Spinal cord (tissue), 10 donors: ENCODE results near the gene RAB9A. TPM values are rescaled to one million over a fixed set of nuclear protein-coding genes. Genes with fewer than 3 reads are reported as not detected.

Experiments
- DNase-seq, 6 donors: peaks; one replicate each; pipeline versions ENCODE4 v3.0.0 to v3.0.0-alpha.2; 2013 to 2015; ENCODE audit warnings: low spot score in 6 of 6, low read depth in 4 of 6
- H3K27ac ChIP-seq: one replicate; pipeline ENCODE4 v1.5.1; 2013; ENCODE audit warnings: low read depth, low read length, control low read depth
- H3K27me3 ChIP-seq: one replicate; pipeline ENCODE4 v1.6.1; 2013; ENCODE audit warnings: low read length; ENCODE audit not compliant: control insufficient read depth, insufficient read depth
- H3K36me3 ChIP-seq: one replicate; pipeline ENCODE4 v1.6.1; 2013; ENCODE audit warnings: low read length; ENCODE audit not compliant: control insufficient read depth, insufficient read depth
- H3K4me1 ChIP-seq: one replicate; pipeline ENCODE4 v1.6.1; 2013; ENCODE audit warnings: low read length; ENCODE audit not compliant: control insufficient read depth, insufficient read depth
- H3K4me3 ChIP-seq: one replicate; pipeline ENCODE4 v1.5.1; 2013; ENCODE audit warnings: low read depth, low read length, control low read depth
- H3K9me3 ChIP-seq: one replicate; pipeline ENCODE4 v1.6.1; 2013; ENCODE audit warnings: low read length; ENCODE audit not compliant: control insufficient read depth, insufficient read depth
- WGBS: methylation state at CpG from one replicate; pipeline ENCODE4 v1.1.5; 2013; ENCODE audit warnings: missing lambda C conversion rate; ENCODE audit not compliant: insufficient coverage; 5-methylcytosine and 5-hydroxymethylcytosine counted together
- polyA plus RNA-seq, 2 donors: library from polyadenylated mRNA; unstranded; fragments of 120-200 nt; gene quantifications; one replicate each; pipeline ENCODE4 v1.2.1, GENCODE V29; 2013; ENCODE audit not compliant: insufficient read length in 2 of 2
- total RNA-seq, 2 donors: library from RNA; depleted of rRNA in 1 of 2; stranded (reverse); fragments of 120-200 nt in 1 of 2; fragments of >200 nt in 1 of 2; gene quantifications; one replicate each; pipeline versions ENCODE4 v1.2.3 to v1.2.4, GENCODE V29; 2013 to 2014
- donor health status: healthy.

The RAB9A gene
- total and polyA plus RNA-seq, 4 donors, result 34.9 to 63.4 (median 44.4) TPM

DNA sequence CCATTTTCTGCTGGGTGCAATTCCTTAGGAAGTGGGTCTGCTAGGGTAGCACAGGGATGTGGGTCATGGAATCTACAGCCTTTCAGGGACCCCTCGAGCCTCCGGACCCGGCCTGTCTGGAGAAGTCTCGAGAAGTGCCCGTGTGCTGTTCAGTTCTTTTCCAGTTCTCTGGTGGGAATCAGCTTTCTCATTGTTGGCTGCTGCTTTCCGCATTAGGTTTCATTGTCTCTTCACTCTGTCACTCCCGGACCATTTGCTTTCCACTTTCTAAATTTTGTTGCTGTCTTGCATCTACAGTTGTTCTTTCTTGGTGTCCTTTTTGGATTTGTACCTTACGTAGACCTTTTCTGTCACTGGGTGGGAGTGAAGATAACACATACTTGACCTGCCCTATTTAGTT, 6.1 kb downstream of the RAB9A start:
- 64% methylated on average over 6 of the region's 8 CpGs for WGBS
- no peak for DNase-seq
- no peak overlapping the region for H3K4me3 ChIP-seq
- H3K27me3 ChIP-seq, result peaks cover 50% of the 10 kb centered on the region
- peaks cover 10% of the 10 kb centered on the region for H3K4me1 ChIP-seq
- no peak overlapping the region for H3K27ac ChIP-seq
- no peaks in the 10 kb centered on the region for H3K36me3 ChIP-seq
- no peaks in the 10 kb centered on the region for H3K9me3 ChIP-seq

DNA sequence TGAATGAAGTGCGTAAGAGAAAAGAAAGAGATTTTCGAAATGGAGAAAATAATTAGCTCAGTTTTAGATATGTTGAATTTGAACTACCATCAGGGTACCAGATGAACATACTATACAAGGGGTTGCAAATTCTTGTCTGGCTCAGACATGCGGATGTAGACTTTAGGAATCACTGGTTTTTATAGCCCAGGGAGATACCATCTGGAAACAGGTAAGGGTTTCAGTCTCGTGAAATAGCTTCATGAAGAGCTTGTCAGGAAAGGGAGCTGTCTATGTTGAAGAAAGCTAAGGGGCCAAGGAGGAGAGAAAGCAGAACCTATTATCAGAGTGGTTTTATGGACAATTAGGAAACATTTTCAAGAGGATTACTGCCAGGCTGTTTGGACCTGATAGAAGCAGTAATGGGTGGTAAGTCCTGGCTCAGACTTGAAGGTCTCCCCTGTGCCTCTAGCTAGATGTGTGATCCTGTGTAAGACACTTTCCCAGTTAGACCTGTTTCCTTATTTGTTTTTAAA, 6.7 kb downstream of the RAB9A start:
- H3K9me3 ChIP-seq, result no peaks in the 10 kb centered on the region
- H3K27ac ChIP-seq, result no peak overlapping the region
- no peaks in the 10 kb centered on the region for H3K36me3 ChIP-seq
- peaks cover 10% of the 10 kb centered on the region for H3K4me1 ChIP-seq
- no peak for DNase-seq
- WGBS, result 90% methylated on average over 2 of the region's 4 CpGs
- H3K4me3 ChIP-seq, result no peak overlapping the region
- peaks cover 50% of the 10 kb centered on the region for H3K27me3 ChIP-seq

- peaks cover 53% of the 10 kb centered on the region for H3K27me3 ChIP-seq
- no peaks in the 10 kb centered on the region for H3K9me3 ChIP-seq
- H3K27ac ChIP-seq, result no peak overlapping the region
- no peak for DNase-seq
- peaks cover 10% of the 10 kb centered on the region for H3K4me1 ChIP-seq
- H3K4me3 ChIP-seq, result no peak overlapping the region
- no peaks in the 10 kb centered on the region for H3K36me3 ChIP-seq
- whole genome bisulfite sequencing, result no CpG with 5 or more reads among the region's 2 CpGs
Measured at GRCh38 chrX:13697455-13697854, 8.5 kb downstream of the RAB9A start.

DNA sequence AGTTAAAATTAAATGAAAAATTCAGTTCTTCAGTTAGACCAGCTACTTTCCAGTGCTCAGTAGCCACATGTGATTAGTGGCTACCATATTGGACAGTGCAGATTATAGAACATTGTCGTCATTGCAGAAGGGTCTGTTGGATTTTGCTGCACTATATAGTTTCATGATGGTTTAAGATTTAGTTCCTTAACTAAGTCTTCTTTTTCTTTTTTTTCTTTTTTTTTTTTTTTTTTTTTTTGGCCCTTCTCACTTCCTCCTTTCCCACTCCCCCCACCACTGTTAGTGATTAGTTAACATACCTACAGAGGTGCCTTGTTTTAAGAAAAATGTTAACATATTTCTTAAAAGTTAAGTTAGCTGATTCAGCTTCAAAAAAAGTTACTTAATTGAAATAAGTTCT, 9.0 kb downstream of the RAB9A start:
- H3K9me3 ChIP-seq, result no peaks in the 10 kb centered on the region
- WGBS, result no CpG with 5 or more reads among the region's 1 CpG
- H3K27ac ChIP-seq, result no peak overlapping the region
- peaks cover 49% of the 10 kb centered on the region for H3K27me3 ChIP-seq
- no peak overlapping the region for H3K4me3 ChIP-seq
- no peak for DNase-seq
- H3K4me1 ChIP-seq, result peaks cover 10% of the 10 kb centered on the region
- no peaks in the 10 kb centered on the region for H3K36me3 ChIP-seq

DNA sequence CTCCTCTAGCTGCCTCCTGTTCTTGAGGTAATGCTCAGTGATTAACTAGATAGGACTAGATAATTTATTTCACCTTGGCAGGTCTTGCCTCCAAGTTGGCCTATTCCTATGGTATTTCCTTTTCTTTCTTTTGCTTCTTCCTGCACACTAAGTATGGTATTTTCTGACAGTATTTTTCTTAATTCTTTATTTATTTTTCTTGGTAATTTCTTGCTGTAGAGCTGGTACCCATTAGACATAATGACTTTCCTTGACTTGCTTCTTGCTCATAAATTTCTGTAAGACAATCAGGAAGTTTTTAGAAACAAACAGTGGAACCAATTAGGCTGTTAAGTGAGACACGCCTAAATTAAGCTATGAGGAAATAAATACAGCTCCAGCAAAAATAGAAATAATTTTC, 9.5 kb downstream of the RAB9A start:
- peaks cover 50% of the 10 kb centered on the region for H3K27me3 ChIP-seq
- H3K9me3 ChIP-seq, result no peaks in the 10 kb centered on the region
- H3K27ac ChIP-seq, result no peak overlapping the region
- DNase-seq, result no peak
- no peak overlapping the region for H3K4me3 ChIP-seq
- no CpG with 5 or more reads among the region's 1 CpG for WGBS
- no peaks in the 10 kb centered on the region for H3K36me3 ChIP-seq
- H3K4me1 ChIP-seq, result peaks cover 7% of the 10 kb centered on the region

DNA sequence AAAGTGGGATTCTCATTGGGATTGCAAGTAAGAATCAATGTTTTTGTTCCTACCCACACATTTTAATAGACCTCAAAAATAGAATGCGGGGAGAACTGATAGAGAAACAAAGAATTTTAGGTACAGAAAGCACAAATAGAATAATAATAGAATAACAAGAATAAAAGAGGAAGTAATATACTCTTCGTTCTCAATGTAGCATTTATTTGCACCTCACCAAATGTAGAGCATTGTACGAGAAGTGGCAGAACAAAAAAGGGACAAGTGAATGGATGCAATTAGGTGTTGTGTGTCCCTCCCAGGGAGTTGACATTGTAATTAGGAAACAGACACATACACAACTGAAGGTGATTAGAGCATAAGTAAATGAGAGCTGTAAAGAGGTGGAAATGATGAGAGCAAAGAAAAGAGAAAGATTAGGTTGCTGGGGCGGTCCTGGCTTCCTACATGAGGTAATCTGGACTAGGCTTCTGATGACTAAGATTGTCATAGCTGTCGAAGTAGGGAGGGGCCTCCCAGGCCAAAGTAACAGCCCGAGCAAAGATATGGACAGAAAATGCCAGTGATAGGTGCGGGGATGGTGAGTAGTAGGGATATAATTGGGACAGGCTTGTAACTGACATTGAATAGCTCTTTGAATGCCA, 10.4 kb downstream of the RAB9A start:
- Histone ChIP-seq H3K27me3 (peaks cover 47% of the 10 kb centered on the region), H3K4me3 (no peak overlapping the region), H3K4me1 (peaks cover 7% of the 10 kb centered on the region), H3K27ac (no peak overlapping the region), H3K9me3 (no peaks in the 10 kb centered on the region), H3K36me3 (no peaks in the 10 kb centered on the region)
- 73% methylated on average over 4 of the region's 7 CpGs for WGBS
- no peak for DNase-seq

GRCh38 chrX:13700380-13700779, 11.5 kb downstream of the RAB9A start:
- Histone ChIP-seq H3K9me3 (no peaks in the 10 kb centered on the region), H3K27me3 (peaks cover 40% of the 10 kb centered on the region), H3K36me3 (no peaks in the 10 kb centered on the region), H3K27ac (no peak overlapping the region), H3K4me1 (no peaks in the 10 kb centered on the region), H3K4me3 (no peak overlapping the region)
- 0% methylated on average over 1 of the region's 4 CpGs for WGBS
- DNase-seq, result no peak

DNA sequence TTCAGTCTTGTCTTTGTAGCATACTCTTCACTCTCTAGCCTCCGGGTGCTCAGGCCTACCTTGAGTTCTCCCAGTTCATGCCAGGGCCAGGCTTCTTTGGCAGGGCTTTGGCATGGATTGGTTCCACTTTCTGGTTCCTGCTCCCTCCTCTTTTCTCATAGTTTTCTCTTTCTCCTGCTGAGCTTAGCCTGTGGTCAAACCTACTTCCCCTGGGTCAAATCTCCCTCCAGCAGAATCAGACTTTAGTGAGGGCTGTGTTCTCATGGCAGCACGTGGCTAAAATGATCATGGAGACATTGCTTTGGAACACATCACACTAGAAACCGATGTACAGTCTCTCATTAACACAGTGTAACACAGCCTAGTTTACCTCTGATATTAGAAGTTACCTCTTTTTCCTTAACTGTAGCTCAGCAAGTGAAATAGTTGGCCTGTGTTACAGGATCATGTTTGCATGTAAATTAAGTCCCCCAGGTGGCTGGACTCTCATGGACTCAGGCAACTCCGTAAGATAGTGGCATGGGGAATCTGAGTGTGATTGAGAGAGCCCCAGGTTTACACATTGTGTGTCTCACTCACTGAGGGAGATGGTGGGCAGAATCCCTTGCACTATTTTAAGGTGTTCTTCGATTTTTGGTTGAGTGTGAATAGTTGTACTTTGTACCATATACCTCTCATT, 13.3 kb downstream of the RAB9A start:
- no peaks in the 10 kb centered on the region for H3K36me3 ChIP-seq
- no peak for DNase-seq
- no peak overlapping the region for H3K27ac ChIP-seq
- WGBS, result 70% methylated on average over 3 of the region's 5 CpGs
- no peaks in the 10 kb centered on the region for H3K4me1 ChIP-seq
- H3K27me3 ChIP-seq, result peaks cover 35% of the 10 kb centered on the region
- H3K4me3 ChIP-seq, result no peak overlapping the region
- H3K9me3 ChIP-seq, result no peaks in the 10 kb centered on the region

DNA sequence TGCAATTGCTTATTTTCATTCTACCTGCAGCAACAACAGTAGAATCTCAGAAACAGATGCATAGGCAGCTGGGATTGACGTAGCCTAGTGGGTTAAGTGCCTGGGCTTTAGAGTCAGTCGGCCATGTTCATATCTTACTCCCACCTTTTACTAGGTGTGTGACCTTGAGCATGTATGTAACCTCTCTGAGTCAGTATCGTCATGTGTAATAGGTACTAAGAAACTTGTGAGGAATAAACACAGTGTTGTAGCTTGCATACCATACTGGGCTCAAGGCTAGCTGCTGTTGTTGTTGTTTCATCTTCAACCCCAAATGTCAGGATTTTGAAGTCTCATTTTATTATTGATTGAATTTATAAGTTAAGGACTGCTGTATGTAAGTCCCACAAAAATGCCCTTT, 14.2 kb downstream of the RAB9A start:
- Histone ChIP-seq H3K4me1 (no peaks in the 10 kb centered on the region), H3K36me3 (no peaks in the 10 kb centered on the region), H3K27me3 (peaks cover 29% of the 10 kb centered on the region), H3K27ac (no peak overlapping the region), H3K4me3 (no peak overlapping the region), H3K9me3 (no peaks in the 10 kb centered on the region)
- no CpG with 5 or more reads among the region's 3 CpGs for WGBS
- DNase-seq, result no peak

DNA sequence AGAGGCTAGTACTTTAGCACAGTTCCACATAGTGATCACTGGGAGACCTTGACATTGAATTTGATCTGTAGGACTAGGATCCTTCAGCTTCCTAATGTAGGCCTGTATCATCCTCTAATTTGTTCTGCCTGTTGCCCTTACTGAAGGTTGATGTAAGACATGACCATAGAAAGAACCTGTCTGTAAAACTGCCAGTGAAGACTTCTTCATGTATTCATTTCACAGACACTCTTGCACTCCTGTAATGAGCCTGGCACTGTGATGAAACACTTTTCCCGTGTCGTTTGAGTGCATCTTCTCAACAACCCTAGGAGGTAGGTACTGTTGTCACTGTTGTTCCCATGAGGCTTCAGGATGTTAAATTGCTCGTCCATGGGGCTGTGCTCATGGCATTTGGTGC, 14.7 kb downstream of the RAB9A start:
- peaks cover 25% of the 10 kb centered on the region for H3K27me3 ChIP-seq
- no peak for DNase-seq
- no peak overlapping the region for H3K27ac ChIP-seq
- no peak overlapping the region for H3K4me3 ChIP-seq
- H3K9me3 ChIP-seq, result no peaks in the 10 kb centered on the region
- 29% methylated on average over 1 of the region's 3 CpGs for WGBS
- no peaks in the 10 kb centered on the region for H3K4me1 ChIP-seq
- no peaks in the 10 kb centered on the region for H3K36me3 ChIP-seq
